ENCODE measurements around the gene CCDC180. TPM values are rescaled to one million over a fixed set of nuclear protein-coding genes. Genes with fewer than 3 reads are reported as not detected.

CCDC180 gene
- total RNA-seq, 1 experiment from 2014 or later = 7.9 TPM

GRCh38 chr9:97304586-97304985 is 2.9 kb upstream of the CCDC180 start:
- Histone ChIP-seq H3K4me1 (ENCODE audit: control insufficient read depth in 1 of 2, insufficient read depth in 2 of 2, low read length in 2 of 2) (no peaks in the 10 kb centered on the region), H3K4me3 (replicated peaks in 1 of 2; ENCODE audit: low read depth in 1 of 2, low read length in 2 of 2) (no peak overlapping the region), H2AFZ (ENCODE audit: low read depth, low read length, poor library complexity, severe bottlenecking) (no peak overlapping the region), H4K20me1 (ENCODE audit: insufficient read depth) (no peaks in the 10 kb centered on the region), H3K36me3 (ENCODE audit: control insufficient read depth in 1 of 2, insufficient read depth in 2 of 2, low read length in 2 of 2) (peaks cover 0 to under 1% of the 10 kb centered on the region in 2 experiments; a peak in 1 of 4 replicates), H3K27ac (ENCODE audit: low read depth, low read length) (no peak overlapping the region), H3K9ac (ENCODE audit: low read length) (no peak overlapping the region), H3K9me2 (ENCODE audit: insufficient read depth) (no peaks in the 10 kb centered on the region), H3K9me3 (ENCODE audit: control insufficient read depth in 1 of 2, insufficient read depth in 1 of 2, low read depth in 1 of 2, low read length in 2 of 2) (no peaks in the 10 kb centered on the region), H3K79me2 (ENCODE audit: insufficient read depth, low read length) (no peaks in the 10 kb centered on the region), H3K4me2 (ENCODE audit: low read length) (no peak overlapping the region), H3K27me3 (ENCODE audit: insufficient read depth, low read length) (no peaks in the 10 kb centered on the region)
- ATAC-seq (no peak), DNase-seq (ENCODE audit: low read depth, low spot score) (no peak)
- POLR2A ChIA-PET = no interaction called here
- TF ChIP-seq CBX3 (IDR thresholded peaks at IDR 0.05; ENCODE audit: low read depth) = no peak
- TF ChIP-seq TCF7L2 (IDR thresholded peaks at IDR 0.05; ENCODE audit: borderline replicate concordance, extremely low read depth, insufficient read depth, insufficient read length) = no peak
- CTCF ChIA-PET = no interaction called here
- RAD21 ChIA-PET (ENCODE audit: low non-redundant PET in 1 of 2, low total read pairs in 2 of 2, uncharacterized antibody in 2 of 2, unreplicated experiment in 2 of 2) = no interaction called here
- BruUV-seq (replicated peaks) = no TSS peak
- intact Hi-C loops (cut with micrococcal nuclease) = no loop called here

GRCh38 chr9:97305501-97306298 is 1.8 kb upstream of the CCDC180 start:
- no TSS peak for BruUV-seq (replicated peaks)
- ChIA-PET POLR2A (no interaction called here), RAD21 (ENCODE audit: low non-redundant PET in 1 of 2, low total read pairs in 2 of 2, uncharacterized antibody in 2 of 2, unreplicated experiment in 2 of 2) (no interaction called here), CTCF (no interaction called here)
- Histone ChIP-seq H3K4me3 (replicated peaks in 1 of 2; ENCODE audit: low read depth in 1 of 2, low read length in 2 of 2) (no peak overlapping the region), H3K9ac (ENCODE audit: low read length) (no peak overlapping the region), H3K9me3 (ENCODE audit: control insufficient read depth in 1 of 2, insufficient read depth in 1 of 2, low read depth in 1 of 2, low read length in 2 of 2) (no peaks in the 10 kb centered on the region), H3K4me2 (ENCODE audit: low read length) (no peak overlapping the region), H4K20me1 (ENCODE audit: insufficient read depth) (no peaks in the 10 kb centered on the region), H3K27ac (ENCODE audit: low read depth, low read length) (no peak overlapping the region), H2AFZ (ENCODE audit: low read depth, low read length, poor library complexity, severe bottlenecking) (no peak overlapping the region), H3K36me3 (ENCODE audit: control insufficient read depth in 1 of 2, insufficient read depth in 2 of 2, low read length in 2 of 2) (peaks cover 0 to 3% of the 10 kb centered on the region in 2 experiments; a peak in 2 of 4 replicates), H3K79me2 (ENCODE audit: insufficient read depth, low read length) (no peaks in the 10 kb centered on the region), H3K9me2 (ENCODE audit: insufficient read depth) (no peaks in the 10 kb centered on the region), H3K27me3 (ENCODE audit: insufficient read depth, low read length) (no peaks in the 10 kb centered on the region), H3K4me1 (ENCODE audit: control insufficient read depth in 1 of 2, insufficient read depth in 2 of 2, low read length in 2 of 2) (no peaks in the 10 kb centered on the region)
- intact Hi-C loops (cut with micrococcal nuclease) = no loop called here
- ATAC-seq (no peak), DNase-seq (ENCODE audit: low read depth, low spot score) (no peak)
- TF ChIP-seq YY1 (IDR thresholded peaks at IDR 0.05; ENCODE audit: extremely low read depth, insufficient replicate concordance, low read depth, low read length) (no peak), ZFX (IDR thresholded peaks at IDR 0.05) (no peak), EGR1 (IDR thresholded peaks at IDR 0.05; ENCODE audit: low read depth) (no peak), TCF7L2 (IDR thresholded peaks at IDR 0.05; ENCODE audit: borderline replicate concordance, extremely low read depth, insufficient read depth, insufficient read length) (no peak), ELF1 (IDR thresholded peaks at IDR 0.05; ENCODE audit: borderline replicate concordance, low read depth) (no peak), POLR2A (IDR thresholded peaks at IDR 0.05; ENCODE audit: borderline replicate concordance, extremely low read depth, insufficient read depth, insufficient read length) (no peak), SIN3A (IDR thresholded peaks at IDR 0.05; ENCODE audit: low read depth) (no peak), EZH2 (IDR thresholded peaks at IDR 0.05) (no peak), ZNF274 (IDR thresholded peaks at IDR 0.05; ENCODE audit: low read depth, low read length) (no peak), JUND (IDR thresholded peaks at IDR 0.05) (no peak), CEBPB (IDR thresholded peaks at IDR 0.05; ENCODE audit: low read depth) (no peak), ZBTB33 (IDR thresholded peaks at IDR 0.05; ENCODE audit: extremely low read depth, insufficient replicate concordance, low read length) (no peak), SP1 (IDR thresholded peaks at IDR 0.05; ENCODE audit: low read depth) (no peak), REST (IDR thresholded peaks at IDR 0.05; ENCODE audit: low read depth) (no peak), CBX3 (IDR thresholded peaks at IDR 0.05; ENCODE audit: low read depth) (no peak)

Data from HCT116 (cell line).